ENCODE results near the gene EVL. TPM values are rescaled to one million over a fixed set of nuclear protein-coding genes. Genes with fewer than 3 reads are reported as not detected.
A peak's percentile ranks its signal among the peaks of the same experiment; 100 is the strongest.

Gene EVL
- total RNA-seq, 2 experiments from 2014 or later: 660 to 678 TPM

DNA sequence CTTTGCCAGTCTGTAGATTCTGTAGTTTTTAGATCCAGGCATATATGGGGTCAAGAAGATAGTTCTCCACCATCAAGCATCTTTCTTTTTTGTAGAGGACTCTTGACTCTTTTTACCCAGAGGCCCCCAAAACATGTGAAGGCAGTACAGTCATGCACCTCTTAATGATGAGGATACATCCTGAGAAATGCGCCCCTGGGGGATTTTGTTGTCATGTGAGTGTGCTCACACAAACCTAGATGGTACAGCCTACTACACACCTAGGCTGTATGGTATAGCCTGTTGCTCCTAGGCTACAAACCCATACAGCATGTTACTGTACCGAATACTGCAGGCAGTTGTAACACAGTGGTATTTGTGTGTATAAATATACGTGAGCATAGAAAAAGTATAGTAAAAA lies 23.0 kb downstream of the EVL start:
- Histone ChIP-seq H3K4me3 (ENCODE audit: low read length) (no peak overlapping the region), H3K9me3 (ENCODE audit: control insufficient read depth in 1 of 2, insufficient read depth in 1 of 2, low read length in 2 of 2) (no peaks in the 10 kb centered on the region), H3K4me1 (ENCODE audit: insufficient read depth, low read length) (peaks cover 78% of the 10 kb centered on the region), H3K36me3 (ENCODE audit: insufficient read depth, low read length) (peaks cover 96% of the 10 kb centered on the region), H3K27ac (ENCODE audit: low read depth in 1 of 2, low read length in 2 of 2) (peak overlapping the region in 1 of 2 donors; percentile 10), H3K27me3 (ENCODE audit: control insufficient read depth in 1 of 2, insufficient read depth in 2 of 2, low read length in 2 of 2) (no peaks in the 10 kb centered on the region)
- ChIA-PET POLR2A (interaction anchor here (49.3 kb wide), 1 partner anchor 26 kb away, joined by 1638 read pairs; the partner anchor contains the start of gene EVL), CTCF (interaction anchor here (31.7 to 34.3 kb wide), 2 partner anchors 7 to 12 kb away, joined by 1090 read pairs; partner anchors contain the start of gene EVL)
- intact Hi-C loops (cut with DNase I, micrococcal nuclease): no loop called here
- DNase-seq (no peak), ATAC-seq (ENCODE audit: poor library complexity) (no peak)
- H3K4me3 Mint-ChIP-seq: peak overlapping the region; percentile 12
- peak overlapping the region; percentile 98 for H3K27ac Mint-ChIP-seq
- H3K36me3 Mint-ChIP-seq (ENCODE audit: low read depth): peaks cover 99% of the 10 kb centered on the region
- no peaks in the 10 kb centered on the region for H3K9me3 Mint-ChIP-seq
- TF ChIP-seq, protein P1, sequence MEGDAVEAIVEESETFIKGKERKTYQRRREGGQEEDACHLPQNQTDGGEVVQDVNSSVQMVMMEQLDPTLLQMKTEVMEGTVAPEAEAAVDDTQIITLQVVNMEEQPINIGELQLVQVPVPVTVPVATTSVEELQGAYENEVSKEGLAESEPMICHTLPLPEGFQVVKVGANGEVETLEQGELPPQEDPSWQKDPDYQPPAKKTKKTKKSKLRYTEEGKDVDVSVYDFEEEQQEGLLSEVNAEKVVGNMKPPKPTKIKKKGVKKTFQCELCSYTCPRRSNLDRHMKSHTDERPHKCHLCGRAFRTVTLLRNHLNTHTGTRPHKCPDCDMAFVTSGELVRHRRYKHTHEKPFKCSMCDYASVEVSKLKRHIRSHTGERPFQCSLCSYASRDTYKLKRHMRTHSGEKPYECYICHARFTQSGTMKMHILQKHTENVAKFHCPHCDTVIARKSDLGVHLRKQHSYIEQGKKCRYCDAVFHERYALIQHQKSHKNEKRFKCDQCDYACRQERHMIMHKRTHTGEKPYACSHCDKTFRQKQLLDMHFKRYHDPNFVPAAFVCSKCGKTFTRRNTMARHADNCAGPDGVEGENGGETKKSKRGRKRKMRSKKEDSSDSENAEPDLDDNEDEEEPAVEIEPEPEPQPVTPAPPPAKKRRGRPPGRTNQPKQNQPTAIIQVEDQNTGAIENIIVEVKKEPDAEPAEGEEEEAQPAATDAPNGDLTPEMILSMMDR (IDR thresholded peaks at IDR 0.05): no peak
- no peaks in the 10 kb centered on the region for H3K27me3 Mint-ChIP-seq
- H3K4me1 Mint-ChIP-seq (ENCODE audit: low read depth): peaks cover 99% of the 10 kb centered on the region

DNA sequence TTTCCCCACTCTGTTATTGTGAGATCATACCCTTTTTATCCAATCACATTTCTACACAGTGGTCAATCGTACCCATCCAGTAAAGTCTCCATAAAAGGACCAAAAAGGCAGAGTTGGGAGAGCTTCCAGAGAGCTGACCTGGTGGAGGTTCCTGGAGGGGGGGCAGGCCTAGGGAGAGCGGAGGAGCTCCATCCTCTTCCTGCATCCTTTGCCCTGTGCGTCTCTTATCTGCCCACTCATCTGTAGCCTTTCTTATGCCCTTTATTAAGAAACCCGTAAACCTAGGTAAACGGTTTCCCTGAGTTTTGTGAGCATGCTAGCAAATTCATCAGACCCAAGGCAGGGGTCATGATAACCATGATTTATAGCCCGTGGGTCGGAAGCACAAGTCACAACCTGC lies 26.2 kb downstream of the EVL start:
- peak overlapping the region; percentile 36 for H3K4me3 Mint-ChIP-seq
- H3K4me3 ChIP-seq (ENCODE audit: low read length): no peak overlapping the region
- H3K27me3 ChIP-seq (ENCODE audit: control insufficient read depth in 1 of 2, insufficient read depth in 2 of 2, low read length in 2 of 2): no peaks in the 10 kb centered on the region
- peak overlapping the region; percentile 98 for H3K27ac Mint-ChIP-seq
- DNase-seq: no peak
- H3K9me3 ChIP-seq (ENCODE audit: control insufficient read depth in 1 of 2, insufficient read depth in 1 of 2, low read length in 2 of 2): no peaks in the 10 kb centered on the region
- H3K36me3 ChIP-seq (ENCODE audit: insufficient read depth, low read length): peaks cover 96% of the 10 kb centered on the region
- ATAC-seq (ENCODE audit: poor library complexity): no peak
- H3K27ac ChIP-seq (ENCODE audit: low read depth in 1 of 2, low read length in 2 of 2): peak overlapping the region; percentile 40 to 52
- H3K9me3 Mint-ChIP-seq: no peaks in the 10 kb centered on the region
- intact Hi-C loops (cut with DNase I, micrococcal nuclease): no loop called here
- H3K4me1 ChIP-seq (ENCODE audit: insufficient read depth, low read length): peaks cover 78% of the 10 kb centered on the region
- H3K36me3 Mint-ChIP-seq (ENCODE audit: low read depth): peaks cover 99% of the 10 kb centered on the region
- TF ChIP-seq, protein P1 (IDR thresholded peaks at IDR 0.05): no peak
- POLR2A ChIA-PET: interaction anchor here (1.0 to 49.3 kb wide), 7 partner anchors 8 to 29 kb away, joined by 3 to 1638 read pairs (median 8); partner anchors contain the start of gene EVL
- CTCF ChIA-PET: interaction anchor here (31.7 to 34.3 kb wide), 2 partner anchors 4 to 15 kb away, joined by 1090 read pairs; partner anchors contain the start of gene EVL
- no peaks in the 10 kb centered on the region for H3K27me3 Mint-ChIP-seq
- H3K4me1 Mint-ChIP-seq (ENCODE audit: low read depth): peaks cover 99% of the 10 kb centered on the region

DNA sequence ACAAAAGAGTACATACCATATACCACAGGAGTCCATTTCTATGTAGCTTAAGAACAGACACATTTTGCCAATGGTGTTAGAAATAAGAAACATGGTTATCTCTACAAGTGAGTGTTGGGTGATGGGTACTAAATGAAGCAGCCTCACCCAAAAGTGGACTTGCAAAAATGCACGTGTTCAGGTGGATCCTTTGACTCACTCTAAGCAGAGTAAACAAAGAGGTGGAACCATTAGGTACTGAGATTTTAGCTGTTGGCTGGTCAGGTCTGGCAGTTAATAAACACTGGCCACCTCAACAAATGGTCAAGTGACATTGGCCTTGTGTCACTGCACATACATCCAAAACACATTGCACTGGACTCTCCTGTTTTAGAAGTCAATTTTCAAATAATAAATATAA lies 27.6 kb downstream of the EVL start:
- H3K4me3 Mint-ChIP-seq: peak overlapping the region; percentile 11
- CTCF ChIA-PET: interaction anchor here (34.3 kb wide), 1 partner anchor 17 kb away, joined by 1090 read pairs; the partner anchor contains the start of gene EVL

More for the DNA sequence above, 27.6 kb downstream of the EVL start:
- Histone ChIP-seq H3K36me3 (ENCODE audit: insufficient read depth, low read length) (peaks cover 96% of the 10 kb centered on the region), H3K27ac (ENCODE audit: low read depth in 1 of 2, low read length in 2 of 2) (peak overlapping the region; percentile 26 to 77), H3K9me3 (ENCODE audit: control insufficient read depth in 1 of 2, insufficient read depth in 1 of 2, low read length in 2 of 2) (no peaks in the 10 kb centered on the region), H3K27me3 (ENCODE audit: control insufficient read depth in 1 of 2, insufficient read depth in 2 of 2, low read length in 2 of 2) (no peaks in the 10 kb centered on the region), H3K4me3 (ENCODE audit: low read length) (no peak overlapping the region), H3K4me1 (ENCODE audit: insufficient read depth, low read length) (peaks cover 79% of the 10 kb centered on the region)
- DNase-seq (no peak), ATAC-seq (ENCODE audit: poor library complexity) (no peak)
- intact Hi-C loops (cut with DNase I, micrococcal nuclease): loop anchor here in 1 of 2 experiments (1.0 kb wide), 1 partner anchor 11 kb away; no protein-coding TSS in a partner anchor
- H3K4me1 Mint-ChIP-seq (ENCODE audit: low read depth): peaks cover 99% of the 10 kb centered on the region
- peaks cover 99% of the 10 kb centered on the region for H3K36me3 Mint-ChIP-seq (ENCODE audit: low read depth)
- POLR2A ChIA-PET: interaction anchor here (1.4 to 49.3 kb wide), 3 partner anchors 9 to 31 kb away, joined by 5 to 1638 read pairs (median 45); partner anchors contain the start of gene EVL
- H3K27ac Mint-ChIP-seq: peak overlapping the region; percentile 98
- H3K27me3 Mint-ChIP-seq: no peaks in the 10 kb centered on the region
- TF ChIP-seq, protein P1 (IDR thresholded peaks at IDR 0.05): no peak
- H3K9me3 Mint-ChIP-seq: no peaks in the 10 kb centered on the region
